ENCODE data around the gene GABARAP. TPM values are rescaled to one million over a fixed set of nuclear protein-coding genes. Genes with fewer than 3 reads are reported as not detected.

The GABARAP gene
- polyA plus RNA-seq, 1 donor (not counting 4 experiments of a cell fraction or from before 2014, with no cell fraction given) = 271 TPM

GRCh38 chr17:7285679-7286078 lies 43.4 kb upstream of the GABARAP start:
- FAIRE-seq (no peak), DNase-seq (ENCODE audit: low read depth, low spot score) (no peak)
- Histone ChIP-seq H3K27me3 (ENCODE audit: control insufficient read depth, extremely low read depth, insufficient read depth, low read length) (peaks cover 49% of the 10 kb centered on the region), H3K27ac (ENCODE audit: control insufficient read depth, insufficient read depth, low read length) (no peak overlapping the region), H3K4me1 (ENCODE audit: control insufficient read depth, extremely low read depth, insufficient read depth, low read length) (peaks cover 9% of the 10 kb centered on the region), H3K9me3 (ENCODE audit: control insufficient read depth, low read depth, low read length) (no peaks in the 10 kb centered on the region), H3K4me2 (ENCODE audit: control insufficient read depth, extremely low read depth, insufficient read depth, low read depth, low read length) (no peak overlapping the region), H3K4me3 (ENCODE audit: control insufficient read depth in 2 of 3, extremely low read depth in 1 of 3, insufficient read depth in 2 of 3, low read depth in 1 of 3, low read length in 3 of 3) (no peak overlapping the region), H3K9me1 (ENCODE audit: control insufficient read depth, extremely low read depth, insufficient read depth, low read length) (no peaks in the 10 kb centered on the region), H3K36me3 (ENCODE audit: control insufficient read depth in 2 of 2, extremely low read depth in 1 of 2, insufficient read depth in 2 of 2, low read length in 2 of 2) (no peaks in the 10 kb centered on the region), H3K79me2 (ENCODE audit: control insufficient read depth, insufficient read depth, low read length) (no peaks in the 10 kb centered on the region), H2AFZ (ENCODE audit: control insufficient read depth, low read length) (no peak overlapping the region), H4K20me1 (ENCODE audit: control insufficient read depth, extremely low read depth, insufficient read depth, low read length) (no peaks in the 10 kb centered on the region), H3K9ac (ENCODE audit: control insufficient read depth, extremely low read depth, insufficient read depth, low read length) (no peak overlapping the region)
- dilution Hi-C loops (cut with MboI; ENCODE audit: extremely low pct_ligation_motif_present, low sequenced_read_pairs) = no loop called here
- no peak for TF ChIP-seq EZH2 (IDR thresholded peaks at IDR 0.05; ENCODE audit: low read length)
- no peak for TF ChIP-seq CTCF (optimal IDR thresholded peaks at IDR 0.05 in 1 of 3, IDR thresholded peaks at IDR 0.05 in 1 of 3, conservative IDR thresholded peaks at IDR 0.05 in 1 of 3; ENCODE audit: extremely low read depth in 1 of 3, insufficient read depth in 2 of 3, low read length in 3 of 3)

DNA sequence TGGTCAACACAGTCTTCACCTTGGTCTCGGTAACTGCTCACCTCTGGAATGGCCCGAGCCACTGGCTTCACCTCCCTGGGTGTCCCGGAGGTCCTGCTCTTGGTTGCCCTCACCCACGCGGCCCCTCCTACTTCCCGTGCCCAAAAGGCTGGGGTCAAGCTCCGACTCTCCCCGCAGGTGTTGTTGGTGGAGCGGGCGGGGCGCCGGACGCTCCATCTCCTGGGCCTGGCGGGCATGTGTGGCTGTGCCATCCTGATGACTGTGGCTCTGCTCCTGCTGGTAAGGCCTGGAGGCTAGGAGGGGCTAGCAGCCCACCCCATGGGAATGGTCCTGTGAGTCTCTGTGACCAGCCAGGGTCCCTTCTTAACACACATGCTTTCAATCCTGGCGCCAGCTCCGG lies 42.7 kb upstream of the GABARAP start:
- FAIRE-seq = no peak

More for the DNA sequence above, 42.7 kb upstream of the GABARAP start:
- dilution Hi-C loops (cut with MboI; ENCODE audit: extremely low pct_ligation_motif_present, low sequenced_read_pairs) = no loop called here
- H3K4me1 ChIP-seq (ENCODE audit: control insufficient read depth, extremely low read depth, insufficient read depth, low read length) = peaks cover 15% of the 10 kb centered on the region
- no peaks in the 10 kb centered on the region for H3K36me3 ChIP-seq (ENCODE audit: control insufficient read depth in 2 of 2, extremely low read depth in 1 of 2, insufficient read depth in 2 of 2, low read length in 2 of 2)
- H3K27ac ChIP-seq (ENCODE audit: control insufficient read depth, insufficient read depth, low read length) = no peak overlapping the region
- H4K20me1 ChIP-seq (ENCODE audit: control insufficient read depth, extremely low read depth, insufficient read depth, low read length) = no peaks in the 10 kb centered on the region
- TF ChIP-seq CTCF (optimal IDR thresholded peaks at IDR 0.05 in 1 of 3, IDR thresholded peaks at IDR 0.05 in 1 of 3, conservative IDR thresholded peaks at IDR 0.05 in 1 of 3; ENCODE audit: extremely low read depth in 1 of 3, insufficient read depth in 2 of 3, low read length in 3 of 3) = no peak
- TF ChIP-seq EZH2 (IDR thresholded peaks at IDR 0.05; ENCODE audit: low read length) = no peak
- H3K4me3 ChIP-seq (ENCODE audit: control insufficient read depth in 2 of 3, extremely low read depth in 1 of 3, insufficient read depth in 2 of 3, low read depth in 1 of 3, low read length in 3 of 3) = no peak overlapping the region
- no peak overlapping the region for H3K9ac ChIP-seq (ENCODE audit: control insufficient read depth, extremely low read depth, insufficient read depth, low read length)
- no peak overlapping the region for H3K4me2 ChIP-seq (ENCODE audit: control insufficient read depth, extremely low read depth, insufficient read depth, low read depth, low read length)
- no peaks in the 10 kb centered on the region for H3K9me1 ChIP-seq (ENCODE audit: control insufficient read depth, extremely low read depth, insufficient read depth, low read length)
- H3K9me3 ChIP-seq (ENCODE audit: control insufficient read depth, low read depth, low read length) = no peaks in the 10 kb centered on the region
- no peak for DNase-seq (ENCODE audit: low read depth, low spot score)
- no peak overlapping the region for H2AFZ ChIP-seq (ENCODE audit: control insufficient read depth, low read length)
- no peaks in the 10 kb centered on the region for H3K79me2 ChIP-seq (ENCODE audit: control insufficient read depth, insufficient read depth, low read length)
- H3K27me3 ChIP-seq (ENCODE audit: control insufficient read depth, extremely low read depth, insufficient read depth, low read length) = peaks cover 46% of the 10 kb centered on the region
